GM21528 (cell line): Measurements from ENCODE around the gene RUFY3.
"Not testable (repeated sequence)": the region's sequence is repeated elsewhere in the genome, so short reads cannot be mapped to it uniquely, and the experiment has no call there.

ENCODE experiments used
- ATAC-seq: cut with Tn5 transposase; IDR thresholded peaks from one replicate; pipeline ENCODE4 v1.9.1; 2021; ENCODE audit warnings: mild to moderate bottlenecking, moderate library complexity; ENCODE audit not compliant: unreplicated experiment, low FRiP score

The RUFY3 gene

DNA sequence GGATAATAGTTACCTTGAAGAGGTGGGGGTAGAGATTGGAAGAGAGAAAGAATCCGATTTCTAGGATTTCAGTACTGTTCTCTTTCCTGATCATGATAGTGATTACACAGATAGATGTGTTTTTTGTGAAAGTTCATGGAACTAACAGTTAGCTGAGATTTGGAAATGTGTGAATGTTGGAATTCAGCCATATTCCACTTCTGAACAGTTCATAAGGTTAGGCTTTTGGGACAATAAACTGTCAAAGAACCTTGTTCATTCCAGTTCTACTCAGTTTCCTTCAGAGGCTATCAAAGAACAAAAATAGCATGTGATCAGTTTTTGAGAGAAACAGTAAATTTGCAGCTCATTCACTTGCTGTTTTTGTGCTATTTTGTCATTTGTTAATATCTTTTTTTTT lies 43.6 kb downstream of the RUFY3 start:
- ATAC-seq = no peak

- ATAC-seq = no peak
Observed at GRCh38 chr4:70768301-70768948, 46.7 kb downstream of the RUFY3 start.

DNA sequence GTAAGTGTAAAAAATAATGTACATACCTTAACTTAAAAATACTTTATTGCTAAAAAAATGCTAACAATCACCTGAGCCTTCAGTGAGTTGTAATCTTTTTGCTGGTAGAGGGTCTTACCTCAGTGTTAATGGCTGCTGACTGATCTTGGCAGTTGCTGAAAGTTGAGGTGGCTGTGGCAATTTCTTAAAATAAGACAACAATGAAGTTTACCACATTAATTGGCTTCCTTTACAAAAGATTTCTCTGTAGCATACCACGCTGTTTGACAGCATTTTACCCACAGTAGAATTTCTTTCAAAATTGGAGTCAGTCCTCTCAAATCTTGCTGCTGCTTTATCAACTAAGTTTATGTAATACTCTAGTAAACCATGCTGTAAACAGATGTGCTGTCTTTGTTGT lies 47.6 kb downstream of the RUFY3 start:
- not testable (repeated sequence) for ATAC-seq

DNA sequence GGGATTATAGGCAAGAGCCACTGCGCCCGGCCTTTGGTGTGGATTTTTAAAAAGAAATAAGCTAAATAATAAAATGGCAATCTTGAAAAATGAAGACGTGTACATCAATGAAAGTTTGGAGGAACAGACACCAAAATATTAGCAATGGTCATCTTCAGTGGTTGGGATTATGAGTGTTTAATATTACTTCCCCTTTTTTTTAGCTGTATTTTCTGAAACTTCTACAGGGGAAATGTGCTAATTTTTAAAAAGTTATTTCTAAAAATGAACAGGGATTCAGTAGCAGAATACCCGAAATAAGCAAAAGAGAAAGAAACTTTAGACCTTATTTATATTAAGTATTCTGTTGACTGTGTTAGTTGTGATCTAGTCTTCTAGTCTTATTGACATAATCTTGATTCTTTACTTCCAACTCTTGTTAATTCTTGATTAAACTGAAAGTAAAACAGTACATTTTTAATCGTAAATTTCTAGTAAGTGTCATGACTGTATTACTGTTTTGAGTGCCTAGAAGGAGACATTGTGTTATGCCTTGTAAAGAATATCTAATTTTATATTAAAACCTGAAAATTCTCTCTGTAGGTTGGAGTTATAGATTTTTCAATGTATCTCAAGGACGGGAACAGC lies 51.3 kb downstream of the RUFY3 start:
- ATAC-seq = peak; percentile 61

DNA sequence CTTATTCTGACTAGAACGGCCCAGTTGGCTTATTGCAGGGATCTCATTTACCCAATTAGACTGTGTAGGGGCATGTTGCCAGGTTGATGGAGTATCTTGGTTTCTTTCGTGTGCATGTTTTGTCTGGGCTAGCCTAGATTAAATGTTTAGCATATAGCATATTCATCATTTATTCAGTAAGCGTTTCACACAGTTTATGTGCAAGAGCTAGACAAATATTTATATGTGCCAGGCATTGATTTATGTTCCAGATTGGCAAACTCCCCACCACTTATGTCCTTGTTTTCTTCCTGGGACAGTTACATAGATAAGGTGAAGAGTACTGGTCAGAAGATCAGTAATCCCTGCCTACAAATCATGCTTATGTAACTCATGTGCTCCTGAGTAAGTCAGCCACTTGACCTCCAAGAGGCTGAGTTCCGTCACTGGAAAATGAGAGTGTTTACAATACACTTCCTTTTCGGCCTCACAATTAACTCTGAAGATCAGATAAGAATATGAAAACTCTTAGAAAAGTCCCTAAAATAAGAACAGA lies 57.2 kb downstream of the RUFY3 start:
- ATAC-seq = no peak

DNA sequence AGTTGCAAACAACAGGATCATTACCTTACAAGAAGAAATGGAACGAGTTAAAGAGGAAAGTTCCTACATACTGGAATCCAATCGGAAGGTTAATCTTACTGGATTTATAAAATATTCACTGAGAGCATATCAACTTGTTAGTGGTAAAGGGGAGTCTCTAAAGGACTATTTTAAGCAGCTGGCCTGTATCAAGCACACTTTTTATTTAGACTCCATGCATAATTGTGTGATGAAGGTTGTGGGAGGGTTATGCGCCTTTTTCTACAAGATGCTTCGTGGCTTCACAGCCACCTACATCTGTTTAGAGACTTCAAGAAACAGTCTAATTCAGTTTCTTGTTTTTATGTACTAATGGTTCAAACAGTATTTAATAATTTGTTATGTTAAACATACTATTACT lies 61.3 kb downstream of the RUFY3 start:
- no peak for ATAC-seq

- no peak for ATAC-seq
Observed at GRCh38 chr4:70787496-70787895, 65.7 kb downstream of the RUFY3 start.

DNA sequence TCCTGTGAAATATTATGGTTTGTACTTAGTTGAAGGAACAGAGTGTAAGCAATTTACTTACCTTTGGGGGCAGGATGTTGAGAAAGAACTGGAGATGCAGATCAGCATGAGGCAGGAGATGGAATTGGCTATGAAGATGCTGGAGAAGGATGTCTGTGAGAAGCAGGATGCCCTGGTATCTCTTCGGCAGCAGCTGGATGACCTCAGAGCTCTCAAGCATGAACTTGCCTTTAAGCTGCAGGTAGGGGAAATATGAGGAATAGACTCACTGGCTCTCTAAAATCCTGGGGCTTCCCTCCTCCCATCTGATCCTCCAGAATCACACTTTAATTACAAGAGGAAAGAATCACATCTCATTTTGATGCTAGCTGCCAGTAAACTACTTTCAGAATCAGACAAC lies 67.0 kb downstream of the RUFY3 start:
- ATAC-seq = no peak

DNA sequence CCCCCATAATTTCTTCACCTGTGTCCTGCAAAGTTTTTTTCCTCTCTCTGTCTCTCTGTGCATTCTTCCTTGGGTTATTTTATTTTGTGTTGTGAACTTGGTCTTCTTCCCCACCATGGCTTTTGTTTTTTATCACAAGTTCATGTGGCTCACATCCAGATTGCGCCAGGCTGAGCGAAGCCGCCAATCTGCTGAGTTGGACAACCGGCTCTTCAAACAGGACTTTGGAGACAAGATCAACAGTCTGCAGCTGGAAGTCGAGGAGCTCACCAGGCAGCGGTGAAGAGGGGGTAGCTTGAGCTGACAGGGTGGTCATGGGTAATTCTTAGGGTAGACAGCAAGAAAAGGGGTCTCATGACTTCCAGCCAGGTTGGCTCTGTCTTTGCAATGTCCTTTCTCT lies 71.9 kb downstream of the RUFY3 start:
- no peak for ATAC-seq

GRCh38 chr4:70801265-70801809 lies 79.6 kb downstream of the RUFY3 start:
- ATAC-seq = no peak

DNA sequence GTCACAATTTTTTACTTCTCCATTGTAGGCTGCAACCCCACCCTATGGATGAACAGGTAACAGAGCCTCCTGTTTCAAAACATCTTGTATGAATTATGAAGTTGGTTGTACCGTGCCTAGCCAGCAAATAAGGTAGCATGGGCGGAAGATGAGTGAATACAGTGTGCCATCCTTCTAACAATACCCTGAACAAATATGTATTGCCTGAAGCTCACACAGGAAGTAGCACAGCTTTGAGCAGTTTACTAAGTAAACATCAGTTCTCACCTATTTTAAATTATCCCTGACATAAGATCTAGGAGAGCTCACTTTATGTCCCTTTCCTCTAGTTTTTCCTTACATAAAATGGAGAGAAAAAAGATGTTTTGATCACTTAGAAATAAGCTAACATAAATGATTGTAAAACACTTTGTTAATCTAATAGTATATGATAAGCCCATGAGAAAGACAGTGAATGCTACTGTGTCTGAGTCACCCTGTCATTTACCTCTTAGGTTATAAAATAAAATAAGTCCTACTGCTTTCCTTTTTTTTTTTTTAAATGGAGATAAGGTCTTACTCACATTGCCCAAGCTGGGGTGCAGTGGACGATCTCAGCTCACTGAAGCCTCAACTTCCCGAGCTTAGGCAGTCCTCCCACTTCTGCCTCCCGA lies 81.3 kb downstream of the RUFY3 start:
- no peak for ATAC-seq

DNA sequence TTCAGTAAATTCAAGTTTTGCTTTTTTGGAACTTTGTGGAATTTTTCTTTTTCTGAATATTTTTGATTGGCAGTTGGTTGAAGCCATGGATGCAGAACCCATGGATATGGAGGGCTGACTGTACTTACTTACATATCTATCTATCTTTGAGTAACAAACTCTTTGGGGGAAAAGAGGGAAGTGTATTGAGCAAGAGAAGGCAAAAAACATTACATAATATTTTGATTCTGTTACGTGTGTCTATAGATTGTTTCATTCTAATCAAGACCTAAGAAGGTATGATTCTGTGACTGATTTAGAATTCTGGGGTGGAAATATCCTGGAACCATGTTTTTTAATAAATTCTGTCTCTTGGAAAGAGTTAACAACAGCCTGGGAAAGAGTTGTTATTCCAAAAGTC lies 86.4 kb downstream of the RUFY3 start:
- no peak for ATAC-seq

GRCh38 chr4:70815370-70815769 lies 93.6 kb downstream of the RUFY3 start:
- ATAC-seq = no peak

DNA sequence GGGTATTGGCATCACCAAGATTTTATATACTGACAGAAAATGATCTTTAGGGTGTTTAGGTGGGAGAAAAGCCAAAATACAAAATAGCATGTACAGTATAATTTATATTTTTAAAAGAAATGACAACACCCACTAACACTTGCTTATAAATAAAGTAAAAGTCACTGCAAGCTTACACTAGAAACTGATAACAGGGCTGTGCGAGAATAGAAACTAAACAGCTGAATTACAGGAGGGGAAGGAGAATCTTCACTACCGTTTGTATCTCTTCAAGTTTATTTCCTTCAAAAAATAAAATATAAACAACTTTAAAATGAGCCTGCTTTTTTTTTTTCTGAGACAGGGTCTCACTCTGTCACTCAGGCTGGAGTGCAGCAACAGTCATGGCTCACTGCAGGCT lies 95.1 kb downstream of the RUFY3 start:
- ATAC-seq = no peak

- peak; percentile 59 for ATAC-seq
Observed at GRCh38 chr4:70818173-70818855, 96.5 kb downstream of the RUFY3 start.

DNA sequence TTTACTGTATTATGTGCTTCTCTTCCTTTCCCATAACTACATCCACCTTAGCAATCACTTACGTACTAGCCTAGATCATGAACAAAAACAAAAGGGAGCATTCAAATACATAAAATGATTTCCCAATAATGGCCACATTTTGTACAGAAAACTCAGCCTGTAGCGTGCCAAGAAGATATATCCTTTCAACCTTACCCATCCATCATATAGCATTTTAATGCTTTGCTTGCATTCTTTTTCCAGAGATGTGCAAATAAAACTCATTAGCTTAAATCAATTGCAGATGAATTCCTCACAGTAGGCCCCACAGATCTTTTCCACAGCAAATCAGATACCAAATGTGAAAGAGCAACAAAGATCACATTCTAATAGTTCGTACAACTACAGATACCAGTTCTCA lies 97.2 kb downstream of the RUFY3 start:
- ATAC-seq = no peak

GRCh38 chr4:70829015-70829414 lies 107.3 kb downstream of the RUFY3 start:
- ATAC-seq = no peak

GRCh38 chr4:70829492-70829891 lies 107.7 kb downstream of the RUFY3 start:
- no peak for ATAC-seq

GRCh38 chr4:70830054-70830453 lies 108.3 kb downstream of the RUFY3 start:
- ATAC-seq = no peak

DNA sequence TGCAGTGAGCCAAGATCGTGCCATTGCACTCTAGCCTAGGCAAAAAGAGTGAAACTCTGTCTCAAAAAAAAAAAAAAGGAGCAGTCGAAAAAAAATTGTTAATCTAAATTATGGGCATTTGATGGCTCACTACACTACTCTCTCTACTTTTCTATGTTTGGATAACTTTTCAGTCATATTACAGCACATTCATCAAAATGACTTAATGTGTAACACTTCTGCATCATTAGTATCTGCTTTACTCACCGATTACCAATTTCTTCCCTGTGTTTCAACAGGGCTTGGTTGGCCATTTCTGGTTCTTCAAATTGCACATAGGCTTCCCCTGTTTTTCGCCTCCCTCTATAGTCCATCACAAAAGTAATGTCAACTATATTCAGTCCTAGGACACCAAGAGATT lies 109.5 kb downstream of the RUFY3 start:
- no peak for ATAC-seq

DNA sequence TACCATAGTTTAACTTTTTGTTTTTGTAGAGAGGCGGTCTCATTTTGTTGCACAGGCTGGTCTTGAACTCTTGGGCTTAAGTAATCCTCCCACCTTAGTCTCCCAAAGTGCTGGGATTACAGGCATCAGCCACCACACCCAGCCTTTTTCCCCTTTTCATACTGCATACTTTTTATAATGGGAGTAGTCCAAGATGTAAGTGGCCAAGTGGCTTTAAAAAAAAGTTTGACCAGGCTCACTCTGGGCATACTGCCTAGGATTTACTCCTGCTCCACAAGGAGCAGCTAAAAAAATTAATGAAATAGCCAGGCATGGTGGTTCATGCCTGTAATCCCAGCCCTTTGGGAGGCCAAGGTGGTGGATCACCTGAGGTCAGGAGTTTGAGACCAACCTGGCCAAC lies 111.9 kb downstream of the RUFY3 start:
- no peak for ATAC-seq
